Panc1 (cell line): Measurements from ENCODE around the gene GTPBP10. TPM values are rescaled to one million over a fixed set of nuclear protein-coding genes. Genes with fewer than 3 reads are reported as not detected.

Experiments
- ATAC-seq: fragments of 200-7000 bp; cut with Tn5 transposase; 2 replicates; pipeline ENCODE4 v1.9.1; 2020; ENCODE audit warnings: mild to moderate bottlenecking, moderate library complexity
- BruUV-seq: library from RNA; stranded (reverse); fragments of 400-500 nt; replicated peaks from 2 replicates; lab custom pipeline; 2021; lab: Mats Ljungman, UMichigan
- CTCF ChIA-PET: fragments of 300-600 bp; sonication (Branson Sonifier 250); formaldehyde crosslinking; loops from one replicate; lab custom pipeline; 2022; ENCODE audit warnings: antibody characterized with exemption; lab: Charles Lee
- POLR2A ChIA-PET: fragments of 300-600 bp; sonication (Branson Sonifier 250); formaldehyde crosslinking; loops from one replicate; lab custom pipeline; 2022; ENCODE audit warnings: antibody characterized with exemption; lab: Charles Lee
- DNase-seq: peaks from one replicate; pipeline ENCODE4 v3.0.0-alpha.2; 2010; ENCODE audit warnings: low read depth, low spot score
- H3K27ac ChIP-seq: 2 replicates; pipeline ENCODE4 v1.5.1; 2011; ENCODE audit warnings: mild to moderate bottlenecking, low read length, inconsistent platforms
- H3K27me3 ChIP-seq: fragments of 200-500 bp; sonication (Bioruptor generic); 2 replicates; pipeline ENCODE4 v1.6.0; 2014; ENCODE audit warnings: low read length, inconsistent platforms; ENCODE audit not compliant: control insufficient read depth, insufficient read depth
- H3K36me3 ChIP-seq: fragments of 200-500 bp; sonication (Bioruptor generic); 2 replicates; pipeline ENCODE4 v1.5.1; 2014; ENCODE audit warnings: inconsistent platforms, mild to moderate bottlenecking, low read length, moderate library complexity; ENCODE audit not compliant: control insufficient read depth, insufficient read depth
- H3K4me1 ChIP-seq: 2 replicates; pipeline ENCODE4 v1.5.1; 2011; ENCODE audit warnings: inconsistent platforms, mild to moderate bottlenecking, low read length, moderate library complexity; ENCODE audit not compliant: control insufficient read depth, insufficient read depth
- H3K4me3 ChIP-seq, 2 experiments: 2 replicates each; pipeline ENCODE4 v1.5.1; 2011 to 2012; ENCODE audit warnings: low read depth in 2 of 2, low read length in 2 of 2, mild to moderate bottlenecking in 2 of 2, inconsistent platforms in 1 of 2, moderate library complexity in 1 of 2
- H3K9me3 ChIP-seq: fragments of 200-500 bp; sonication (Bioruptor generic); 2 replicates; pipeline ENCODE4 v1.5.1; 2014; ENCODE audit warnings: low read depth, mild to moderate bottlenecking, inconsistent platforms, low read length, moderate library complexity; ENCODE audit not compliant: control insufficient read depth, insufficient read depth
- CTCF ChIP-seq: fragments of 450-650 bp; IDR thresholded peaks from 2 replicates; pipeline ENCODE4 v1.5.1; 2017; ENCODE audit warnings: mild to moderate bottlenecking
- POLR2AphosphoS5 ChIP-seq: IDR thresholded peaks from 2 replicates; pipeline ENCODE4 v1.6.1; 2012; ENCODE audit warnings: mild to moderate bottlenecking, low read depth, low read length, moderate library complexity
- SIN3A ChIP-seq: IDR thresholded peaks from 2 replicates; pipeline ENCODE4 v1.6.1; 2012; ENCODE audit warnings: low read depth, mild to moderate bottlenecking, low read length, moderate library complexity, borderline replicate concordance; ENCODE audit not compliant: insufficient read depth
- TCF7L2 ChIP-seq: IDR thresholded peaks from 2 replicates; pipeline ENCODE4 v1.6.1; 2011; ENCODE audit warnings: mild to moderate bottlenecking, low read depth, low read length, inconsistent platforms
- in situ Hi-C: cut with HindIII; loops from 2 replicates; pipeline ENCODE4 v1.10.0; 2016; ENCODE audit warnings: low sequenced_read_pairs, low pct_unique_long_range_greater_than_20kb
- intact Hi-C: fragments of 100-400 bp; cut with micrococcal nuclease; formaldehyde crosslinking; loops from one replicate; pipeline ENCODE4 v1.10.0; 2022; ENCODE audit not compliant: unreplicated experiment
- total RNA-seq: library from RNA; stranded (reverse); gene quantifications from one replicate; pipeline ENCODE4 v1.2.1, GENCODE V29; 2021; ENCODE audit not compliant: unreplicated experiment
- TF ChIP-seq, protein P1 (sequence below), 2 experiments: IDR thresholded peaks; 2 replicates each; pipeline ENCODE4 v1.6.1; 2011 to 2012; ENCODE audit warnings: low read depth in 2 of 2, control low read depth in 1 of 2, low read length in 1 of 2, mild to moderate bottlenecking in 1 of 2, moderate library complexity in 1 of 2; ENCODE audit not compliant: insufficient read depth in 1 of 2

The GTPBP10 gene
- total RNA-seq, 1 experiment from 2014 or later, result 23.7 TPM

DNA sequence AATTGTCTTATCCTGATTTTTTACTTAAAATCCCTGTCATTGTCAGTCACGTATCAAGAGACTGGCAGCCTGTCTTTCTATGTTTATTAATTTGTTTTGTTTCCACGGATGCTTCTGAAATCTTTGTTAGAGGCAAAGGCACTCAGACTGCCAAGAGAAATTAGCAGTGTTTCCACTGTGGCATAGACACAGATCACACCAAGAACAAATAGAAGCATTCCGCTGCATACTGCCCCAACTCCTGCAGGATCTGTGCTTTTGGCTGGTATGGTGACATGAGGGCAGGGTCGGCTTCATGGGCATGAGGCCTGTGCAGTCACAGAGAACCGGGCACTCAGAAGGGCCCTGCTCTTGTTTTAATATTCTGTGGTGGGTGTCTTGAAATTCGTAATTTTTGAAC lies 75.1 kb downstream of the GTPBP10 start:
- no peak overlapping the region for H3K4me3 ChIP-seq
- no peaks in the 10 kb centered on the region for H3K9me3 ChIP-seq
- no peaks in the 10 kb centered on the region for H3K4me1 ChIP-seq
- TF ChIP-seq SIN3A (no peak), CTCF (no peak), TCF7L2 (no peak)
- TF ChIP-seq, protein P1, sequence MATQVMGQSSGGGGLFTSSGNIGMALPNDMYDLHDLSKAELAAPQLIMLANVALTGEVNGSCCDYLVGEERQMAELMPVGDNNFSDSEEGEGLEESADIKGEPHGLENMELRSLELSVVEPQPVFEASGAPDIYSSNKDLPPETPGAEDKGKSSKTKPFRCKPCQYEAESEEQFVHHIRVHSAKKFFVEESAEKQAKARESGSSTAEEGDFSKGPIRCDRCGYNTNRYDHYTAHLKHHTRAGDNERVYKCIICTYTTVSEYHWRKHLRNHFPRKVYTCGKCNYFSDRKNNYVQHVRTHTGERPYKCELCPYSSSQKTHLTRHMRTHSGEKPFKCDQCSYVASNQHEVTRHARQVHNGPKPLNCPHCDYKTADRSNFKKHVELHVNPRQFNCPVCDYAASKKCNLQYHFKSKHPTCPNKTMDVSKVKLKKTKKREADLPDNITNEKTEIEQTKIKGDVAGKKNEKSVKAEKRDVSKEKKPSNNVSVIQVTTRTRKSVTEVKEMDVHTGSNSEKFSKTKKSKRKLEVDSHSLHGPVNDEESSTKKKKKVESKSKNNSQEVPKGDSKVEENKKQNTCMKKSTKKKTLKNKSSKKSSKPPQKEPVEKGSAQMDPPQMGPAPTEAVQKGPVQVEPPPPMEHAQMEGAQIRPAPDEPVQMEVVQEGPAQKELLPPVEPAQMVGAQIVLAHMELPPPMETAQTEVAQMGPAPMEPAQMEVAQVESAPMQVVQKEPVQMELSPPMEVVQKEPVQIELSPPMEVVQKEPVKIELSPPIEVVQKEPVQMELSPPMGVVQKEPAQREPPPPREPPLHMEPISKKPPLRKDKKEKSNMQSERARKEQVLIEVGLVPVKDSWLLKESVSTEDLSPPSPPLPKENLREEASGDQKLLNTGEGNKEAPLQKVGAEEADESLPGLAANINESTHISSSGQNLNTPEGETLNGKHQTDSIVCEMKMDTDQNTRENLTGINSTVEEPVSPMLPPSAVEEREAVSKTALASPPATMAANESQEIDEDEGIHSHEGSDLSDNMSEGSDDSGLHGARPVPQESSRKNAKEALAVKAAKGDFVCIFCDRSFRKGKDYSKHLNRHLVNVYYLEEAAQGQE (IDR thresholded peaks at IDR 0.05; ENCODE audit: insufficient read depth in 1 of 2, low read depth in 2 of 2, low read length in 1 of 2), result no peak
- no TSS peak for BruUV-seq
- H3K36me3 ChIP-seq, result no peaks in the 10 kb centered on the region
- DNase-seq, result no peak
- ChIA-PET POLR2A (no interaction called here), CTCF (no interaction called here)
- no peak for ATAC-seq
- intact Hi-C loops (loop anchor here (10.0 kb wide), 1 partner anchor 1877 kb away; no protein-coding TSS in a partner anchor), in situ Hi-C loops (no loop called here)
- H3K27ac ChIP-seq, result no peak overlapping the region
- no peaks in the 10 kb centered on the region for H3K27me3 ChIP-seq

DNA sequence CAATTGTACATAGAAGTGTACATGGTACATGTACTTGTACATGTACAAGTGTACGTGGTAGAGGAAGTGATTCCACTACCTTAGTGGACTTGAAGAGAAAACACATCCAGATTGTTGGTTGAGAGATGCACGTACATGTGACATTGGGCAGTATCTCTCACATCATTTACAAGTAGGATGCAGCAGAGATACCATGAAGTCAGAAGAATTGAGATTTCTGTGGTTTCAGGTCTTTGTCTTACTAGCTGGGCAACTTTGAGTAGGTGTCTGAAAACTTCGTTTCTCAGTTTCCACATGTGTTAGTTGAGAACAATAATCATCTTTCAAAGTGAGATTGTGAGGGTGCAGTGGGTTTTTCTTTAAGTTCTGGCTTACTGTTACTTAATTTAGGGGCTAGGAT lies 78.2 kb downstream of the GTPBP10 start:
- no peak for DNase-seq
- H3K4me1 ChIP-seq, result no peaks in the 10 kb centered on the region
- BruUV-seq, result no TSS peak
- intact Hi-C loops, result loop anchor here (5.0 to 10.0 kb wide), 2 partner anchors 162 to 1880 kb away; no protein-coding TSS in a partner anchor
- no peak overlapping the region for H3K27ac ChIP-seq
- no peak for TF ChIP-seq CTCF
- in situ Hi-C loops, result no loop called here
- H3K36me3 ChIP-seq, result no peaks in the 10 kb centered on the region
- ATAC-seq, result no peak
- no peak overlapping the region for H3K4me3 ChIP-seq
- H3K9me3 ChIP-seq, result no peaks in the 10 kb centered on the region
- ChIA-PET POLR2A (no interaction called here), CTCF (no interaction called here)
- no peaks in the 10 kb centered on the region for H3K27me3 ChIP-seq

GRCh38 chr7:90425376-90425775 lies 78.9 kb downstream of the GTPBP10 start:
- intact Hi-C loops (loop anchor here (5.0 to 10.0 kb wide), 2 partner anchors 163 to 1881 kb away; no protein-coding TSS in a partner anchor), in situ Hi-C loops (no loop called here)
- H3K4me3 ChIP-seq, result no peak overlapping the region
- no peaks in the 10 kb centered on the region for H3K27me3 ChIP-seq
- ATAC-seq (no peak), DNase-seq (no peak)
- ChIA-PET POLR2A (no interaction called here), CTCF (no interaction called here)
- no peak overlapping the region for H3K27ac ChIP-seq
- no peaks in the 10 kb centered on the region for H3K36me3 ChIP-seq
- no peaks in the 10 kb centered on the region for H3K4me1 ChIP-seq
- no peaks in the 10 kb centered on the region for H3K9me3 ChIP-seq
- TF ChIP-seq CTCF, result no peak
- TF ChIP-seq TCF7L2, result no peak
- TF ChIP-seq, protein P1 (IDR thresholded peaks at IDR 0.05; ENCODE audit: insufficient read depth in 1 of 2, low read depth in 2 of 2, low read length in 1 of 2), result no peak
- no peak for TF ChIP-seq POLR2AphosphoS5
- no peak for TF ChIP-seq SIN3A
- BruUV-seq, result no TSS peak
